K562 (cell line): ENCODE data around the gene SLMAP. TPM values are rescaled to one million over a fixed set of nuclear protein-coding genes. Genes with fewer than 3 reads are reported as not detected.

Source experiments
- ATAC-seq: fragments of 200-7000 bp; cut with Tn5 transposase; 3 replicates; pipeline ENCODE4 v1.9.1; 2020; ENCODE audit warnings: moderate library complexity
- BruUV-seq: library from RNA; stranded (reverse); fragments of 400-500 nt; replicated peaks from 2 replicates; lab custom pipeline; 2021; lab: Mats Ljungman, UMichigan
- CTCF ChIA-PET: fragments of 300-600 bp; formaldehyde crosslinking; extraction: SDS; loops from one replicate; lab custom pipeline; 2021; ENCODE audit warnings: low intra/inter-chr PET ratio; lab: Yijun Ruan, JAX
- POLR2A ChIA-PET: fragments of 300-600, 350-650 bp; sonication (Branson Sonifier 250); formaldehyde crosslinking; extraction: SDS; loops from one replicate; lab custom pipeline; 2021; ENCODE audit warnings: antibody characterized with exemption, inconsistent platforms; lab: Yijun Ruan, JAX
- DNase-seq, 4 experiments: peaks; one replicate each; pipeline versions ENCODE4 v3.0.0 to v3.0.0-alpha.2; 2011 to 2018; ENCODE audit warnings: low spot score in 3 of 4, mixed read lengths in 3 of 4; ENCODE audit errors: extremely low read depth in 1 of 4
- FAIRE-seq: peaks from 2 replicates; lab custom pipeline; 2011; peaks lifted over from hg19 to GRCh38; lab: Jason Lieb, UNC
- H2AFZ ChIP-seq: 2 replicates; pipeline ENCODE4 v1.6.0; 2011; ENCODE audit warnings: low read depth, low read length, control low read depth, inconsistent platforms
- H3K27ac ChIP-seq: fragments of 200-600 bp; 3 replicates; pipeline ENCODE4 v1.8.0; 2011; ENCODE audit warnings: low read depth, mild to moderate bottlenecking, control low read depth, inconsistent platforms, low read length, moderate library complexity, mixed read lengths; ENCODE audit errors: extremely low read depth
- H3K27me3 ChIP-seq, 2 experiments: fragments of 300-600 bp in 1 of 2; 2 replicates in 1 of 2; 3 replicates in 1 of 2; pipeline versions ENCODE4 v1.6.0 to v1.8.0; 2011; ENCODE audit warnings: inconsistent platforms in 2 of 2, low read length in 2 of 2, mild to moderate bottlenecking in 1 of 2, mixed read lengths in 1 of 2, moderate library complexity in 1 of 2; ENCODE audit not compliant: control insufficient read depth in 2 of 2, insufficient read depth in 2 of 2
- H3K36me3 ChIP-seq: fragments of 300-600 bp; 3 replicates; pipeline ENCODE4 v1.8.0; 2011; ENCODE audit warnings: mild to moderate bottlenecking, low read length, inconsistent platforms; ENCODE audit not compliant: control insufficient read depth, insufficient read depth
- H3K4me1 ChIP-seq, 2 experiments: fragments of 200-600 bp in 1 of 2; replicated peaks in 1 of 2; 2 replicates in 1 of 2; 3 replicates in 1 of 2; pipeline versions ENCODE4 v1.5.1 to v1.8.0; 2011; ENCODE audit warnings: inconsistent platforms in 2 of 2, low read length in 2 of 2, mild to moderate bottlenecking in 1 of 2, mixed read lengths in 1 of 2, moderate library complexity in 1 of 2; ENCODE audit not compliant: control insufficient read depth in 2 of 2, insufficient read depth in 2 of 2
- H3K4me2 ChIP-seq: 2 replicates; pipeline ENCODE4 v1.6.1; 2011; ENCODE audit warnings: low read length, control low read depth, inconsistent platforms, mixed read lengths; ENCODE audit not compliant: insufficient read depth
- H3K4me3 ChIP-seq: fragments of 200-600 bp; sonication (generic), shearing (Covaris generic); 2 replicates; pipeline ENCODE4 v1.5.1; 2016; ENCODE audit warnings: control low read depth, inconsistent platforms
- H3K79me2 ChIP-seq: fragments of 200-600 bp; 3 replicates; pipeline ENCODE4 v1.8.0; 2011; ENCODE audit warnings: low read length, inconsistent platforms; ENCODE audit not compliant: control insufficient read depth, insufficient read depth
- H3K9ac ChIP-seq, 2 experiments: 2 replicates each; pipeline versions ENCODE4 v1.6.0 to v1.6.1; 2011; ENCODE audit warnings: low read depth in 2 of 2, low read length in 2 of 2, control low read depth in 1 of 2, inconsistent platforms in 1 of 2, mild to moderate bottlenecking in 1 of 2, mixed read lengths in 1 of 2; ENCODE audit not compliant: insufficient read depth in 1 of 2
- H3K9me1 ChIP-seq: one replicate; pipeline ENCODE4 v1.6.0; 2011; ENCODE audit warnings: inconsistent platforms, mild to moderate bottlenecking, low read length, moderate library complexity; ENCODE audit not compliant: control insufficient read depth, insufficient read depth
- H3K9me3 ChIP-seq: replicated peaks from 2 replicates; pipeline ENCODE4 v1.5.1; 2011; ENCODE audit warnings: low read depth, low read length, inconsistent platforms; ENCODE audit not compliant: control insufficient read depth, insufficient read depth
- H4K20me1 ChIP-seq: replicated peaks from 2 replicates; pipeline ENCODE4 v1.6.1; 2011; ENCODE audit warnings: low read length, inconsistent platforms, mixed read lengths; ENCODE audit not compliant: control insufficient read depth, insufficient read depth
- ATF1 ChIP-seq, 2 experiments: fragments of 450-650 bp in 1 of 2; IDR thresholded peaks; 2 replicates each; pipeline ENCODE4 v1.6.1; 2016; ENCODE audit warnings: missing compliant biosample characterization in 1 of 2, missing genetic modification characterization in 1 of 2
- CBFA2T2 ChIP-seq: fragments of 450-650 bp; conservative IDR thresholded peaks from 2 replicates; pipeline ENCODE4 v1.6.1; 2017; ENCODE audit warnings: mild to moderate bottlenecking
- CC2D1A ChIP-seq: fragments of 450-650 bp; IDR thresholded peaks from 2 replicates; pipeline ENCODE4 v1.6.1; 2017; ENCODE audit warnings: mild to moderate bottlenecking
- CREBBP ChIP-seq: IDR thresholded peaks from one replicate; pipeline ENCODE4 v1.6.1; 2012; ENCODE audit warnings: low read depth, mild to moderate bottlenecking, control low read depth, inconsistent platforms, low read length
- DLX4 ChIP-seq: fragments of 250-450 bp; sonication (Bioruptor Pico); IDR thresholded peaks from 2 replicates; pipeline ENCODE4 v1.6.1; 2021; ENCODE audit warnings: mild to moderate bottlenecking
- GTF2B ChIP-seq: IDR thresholded peaks from 2 replicates; pipeline ENCODE4 v1.6.1; 2011; ENCODE audit not compliant: insufficient read length; ENCODE audit errors: extremely low read depth
- GTF2E2 ChIP-seq: fragments of 200-800 bp; sonication (Bioruptor generic); IDR thresholded peaks from 2 replicates; pipeline ENCODE4 v1.6.1; 2016; ENCODE audit warnings: missing genetic modification characterization, missing compliant biosample characterization
- MAZ ChIP-seq, 2 experiments: fragments of 450-650 bp in 1 of 2; sonication (generic) in 1 of 2; formaldehyde crosslinking; IDR thresholded peaks in 1 of 2; conservative IDR thresholded peaks in 1 of 2; 2 replicates each; pipeline versions ENCODE4 v1.4.0 to v1.5.0; 2020; ENCODE audit warnings: mild to moderate bottlenecking in 1 of 2, missing genetic modification reagents in 1 of 2
- MCM5 ChIP-seq: fragments of 450-650 bp; IDR thresholded peaks from 2 replicates; pipeline ENCODE4 v1.6.1; 2016; ENCODE audit warnings: low read depth
- POLR2A ChIP-seq: fragments of 450-650 bp; conservative IDR thresholded peaks from 2 replicates; pipeline ENCODE4 v1.6.1; 2016
- RFX1 ChIP-seq: fragments of 450-650 bp; IDR thresholded peaks from 2 replicates; pipeline ENCODE4 v1.6.1; 2016; ENCODE audit warnings: mild to moderate bottlenecking, moderate library complexity
- SMAD2 ChIP-seq: fragments of 150-350 bp; IDR thresholded peaks from 2 replicates; pipeline ENCODE4 v1.6.1; 2014; ENCODE audit warnings: low read depth, mild to moderate bottlenecking, low read length
- USF1 ChIP-seq: sonication (generic); formaldehyde crosslinking; IDR thresholded peaks from 2 replicates; pipeline ENCODE4 v1.9.0; 2022; ENCODE audit warnings: mild to moderate bottlenecking, missing genetic modification reagents
- ZBTB17 ChIP-seq: fragments of 450-650 bp; formaldehyde crosslinking; IDR thresholded peaks from 2 replicates; pipeline ENCODE4 v1.4.0; 2020; ENCODE audit warnings: mild to moderate bottlenecking
- ZBTB33 ChIP-seq: sonication (generic); formaldehyde crosslinking; IDR thresholded peaks from 2 replicates; pipeline ENCODE4 v1.8.1; 2023; ENCODE audit warnings: mild to moderate bottlenecking, missing genetic modification reagents
- ZNF280B ChIP-seq: fragments of 250-450 bp; sonication (Bioruptor Pico); IDR thresholded peaks from 2 replicates; pipeline ENCODE4 v1.5.1; 2021; ENCODE audit warnings: mild to moderate bottlenecking
- WGBS: fragments of 100-300 bp; shearing (Covaris generic); methylation state at CpG from one replicate; pipeline ENCODE4 v1.1.6; 2016; ENCODE audit warnings: low coverage, mixed read lengths; ENCODE audit not compliant: insufficient coverage; ENCODE audit errors: missing lambda C conversion rate; 5-methylcytosine and 5-hydroxymethylcytosine counted together
- in situ Hi-C: fragments of 300-500 bp; cut with MboI; formaldehyde crosslinking; loops from 4 replicates; pipeline ENCODE4 v1.15.0; 2018; ENCODE audit warnings: inconsistent platforms, mixed read lengths
- intact Hi-C: fragments of 100-400 bp; cut with micrococcal nuclease; formaldehyde crosslinking; loops from 2 replicates; pipeline ENCODE4 v1.14.2; 2022
- polyA plus RNA-seq, 8 experiments: library from polyadenylated mRNA; depleted of rRNA in 4 of 8; stranded (reverse) in 5 of 8; unstranded in 3 of 8; fragments of >200 nt; fragmentation: Nextera tagmentation in 2 of 8; fragmentation: Illumina TruSeq in 1 of 8; extraction: Ambion mirVana in 2 of 8; extraction: Trizol in 1 of 8; gene quantifications; 2 replicates each; pipeline versions ENCODE4 v1.2.1 to v1.2.3, GENCODE V29; 2011 to 2014; ENCODE audit warnings: inconsistent platforms in 1 of 8, missing spikeins in 1 of 8
- total RNA-seq, 7 experiments: library from RNA; depleted of rRNA in 6 of 7; stranded (reverse); fragments of >200 nt in 6 of 7; fragmentation: Illumina TruSeq in 2 of 7; extraction: Trizol in 2 of 7; gene quantifications; 2 replicates each; pipeline versions ENCODE4 v1.2.1 to v1.2.3, GENCODE V29; 2011 to 2021; ENCODE audit warnings: low replicate concordance in 1 of 7

Gene SLMAP
- total and polyA plus RNA-seq, 9 of the 15 experiments (the other 6 are each of a cell fraction or from before 2014, with no cell fraction given): 12.1 to 50.7 (median 28.3) TPM

GRCh38 chr3:57784089-57784735 lies 28.1 kb downstream of the SLMAP start:
- intact Hi-C loops (no loop called here), in situ Hi-C loops (no loop called here)
- H3K9me1 ChIP-seq: no peaks in the 10 kb centered on the region
- no peak overlapping the region for H3K9ac ChIP-seq
- ChIA-PET CTCF (no interaction called here), POLR2A (interaction anchor here (1.1 to 1.3 kb wide), 2 partner anchors 15 to 20 kb away, joined by 3 to 4 read pairs; no protein-coding TSS in a partner anchor)
- no peak overlapping the region for H2AFZ ChIP-seq
- DNase-seq (no peak), ATAC-seq (peak; percentile 37), FAIRE-seq (no peak)
- H3K36me3 ChIP-seq: no peaks in the 10 kb centered on the region
- peak overlapping the region; percentile 40; the same call in 1 of the 2 replicates for H3K4me2 ChIP-seq
- peaks cover 78% of the 10 kb centered on the region for H3K79me2 ChIP-seq
- H3K27me3 ChIP-seq: no peaks in the 10 kb centered on the region
- no peaks in the 10 kb centered on the region for H3K9me3 ChIP-seq
- H3K27ac ChIP-seq: peak overlapping the region; percentile 25; the same call in 2 of the 3 replicates
- H4K20me1 ChIP-seq: no peaks in the 10 kb centered on the region
- BruUV-seq: no TSS peak
- no peak overlapping the region for H3K4me3 ChIP-seq
- no CpG with 5 or more reads among the region's 1 CpG for WGBS
- H3K4me1 ChIP-seq: peaks cover 11 to 34% of the 10 kb centered on the region in 2 experiments; a peak in 3 of 5 replicates
- TF ChIP-seq GTF2B (no peak), SMAD2 (no peak), ZBTB17 (no peak), CBFA2T2 (no peak), ZNF280B (no peak), POLR2A (no peak), CC2D1A (no peak), GTF2E2 (tag) (no peak), ATF1 (CRISPR knock-in tag; IDR thresholded peaks at IDR 0.05) (no peak), ATF1 (tag; IDR thresholded peaks at IDR 0.05) (no peak), ZBTB33 (no peak), DLX4 (CRISPR knock-in tag) (no peak), MAZ (CRISPR knock-in tag; conservative IDR thresholded peaks at IDR 0.05 in 1 of 2, IDR thresholded peaks at IDR 0.05 in 1 of 2) (no peak), CREBBP (no peak), RFX1 (no peak), MCM5 (no peak), USF1 (no peak)
